K562 (cell line): ENCODE measurements around the gene MTRF1L. TPM values are rescaled to one million over a fixed set of nuclear protein-coding genes. Genes with fewer than 3 reads are reported as not detected.

Experiments used
- ATAC-seq: fragments of 200-7000 bp; cut with Tn5 transposase; 3 replicates; pipeline ENCODE4 v1.9.1; 2020; ENCODE audit warnings: moderate library complexity
- BruUV-seq: library from RNA; stranded (reverse); fragments of 400-500 nt; replicated peaks from 2 replicates; lab custom pipeline; 2021; lab: Mats Ljungman, UMichigan
- CTCF ChIA-PET: fragments of 300-600 bp; formaldehyde crosslinking; extraction: SDS; loops from one replicate; lab custom pipeline; 2021; ENCODE audit warnings: low intra/inter-chr PET ratio; lab: Yijun Ruan, JAX
- POLR2A ChIA-PET: fragments of 300-600, 350-650 bp; sonication (Branson Sonifier 250); formaldehyde crosslinking; extraction: SDS; loops from one replicate; lab custom pipeline; 2021; ENCODE audit warnings: antibody characterized with exemption, inconsistent platforms; lab: Yijun Ruan, JAX
- DNase-seq, 4 experiments: peaks; one replicate each; pipeline versions ENCODE4 v3.0.0 to v3.0.0-alpha.2; 2011 to 2018; ENCODE audit warnings: low spot score in 3 of 4, mixed read lengths in 3 of 4; ENCODE audit errors: extremely low read depth in 1 of 4
- FAIRE-seq: peaks from 2 replicates; lab custom pipeline; 2011; peaks lifted over from hg19 to GRCh38; lab: Jason Lieb, UNC
- H2AFZ ChIP-seq: 2 replicates; pipeline ENCODE4 v1.6.0; 2011; ENCODE audit warnings: low read depth, low read length, control low read depth, inconsistent platforms
- H3K27ac ChIP-seq: fragments of 200-600 bp; 3 replicates; pipeline ENCODE4 v1.8.0; 2011; ENCODE audit warnings: low read depth, mild to moderate bottlenecking, control low read depth, inconsistent platforms, low read length, moderate library complexity, mixed read lengths; ENCODE audit errors: extremely low read depth
- H3K27me3 ChIP-seq, 2 experiments: fragments of 300-600 bp in 1 of 2; 2 replicates in 1 of 2; 3 replicates in 1 of 2; pipeline versions ENCODE4 v1.6.0 to v1.8.0; 2011; ENCODE audit warnings: inconsistent platforms in 2 of 2, low read length in 2 of 2, mild to moderate bottlenecking in 1 of 2, mixed read lengths in 1 of 2, moderate library complexity in 1 of 2; ENCODE audit not compliant: control insufficient read depth in 2 of 2, insufficient read depth in 2 of 2
- H3K36me3 ChIP-seq: fragments of 300-600 bp; 3 replicates; pipeline ENCODE4 v1.8.0; 2011; ENCODE audit warnings: mild to moderate bottlenecking, low read length, inconsistent platforms; ENCODE audit not compliant: control insufficient read depth, insufficient read depth
- H3K4me1 ChIP-seq, 2 experiments: fragments of 200-600 bp in 1 of 2; replicated peaks in 1 of 2; 2 replicates in 1 of 2; 3 replicates in 1 of 2; pipeline versions ENCODE4 v1.5.1 to v1.8.0; 2011; ENCODE audit warnings: inconsistent platforms in 2 of 2, low read length in 2 of 2, mild to moderate bottlenecking in 1 of 2, mixed read lengths in 1 of 2, moderate library complexity in 1 of 2; ENCODE audit not compliant: control insufficient read depth in 2 of 2, insufficient read depth in 2 of 2
- H3K4me2 ChIP-seq: 2 replicates; pipeline ENCODE4 v1.6.1; 2011; ENCODE audit warnings: low read length, control low read depth, inconsistent platforms, mixed read lengths; ENCODE audit not compliant: insufficient read depth
- H3K4me3 ChIP-seq: fragments of 200-600 bp; sonication (generic), shearing (Covaris generic); 2 replicates; pipeline ENCODE4 v1.5.1; 2016; ENCODE audit warnings: control low read depth, inconsistent platforms
- H3K79me2 ChIP-seq: fragments of 200-600 bp; 3 replicates; pipeline ENCODE4 v1.8.0; 2011; ENCODE audit warnings: low read length, inconsistent platforms; ENCODE audit not compliant: control insufficient read depth, insufficient read depth
- H3K9ac ChIP-seq, 2 experiments: 2 replicates each; pipeline versions ENCODE4 v1.6.0 to v1.6.1; 2011; ENCODE audit warnings: low read depth in 2 of 2, low read length in 2 of 2, control low read depth in 1 of 2, inconsistent platforms in 1 of 2, mild to moderate bottlenecking in 1 of 2, mixed read lengths in 1 of 2; ENCODE audit not compliant: insufficient read depth in 1 of 2
- H3K9me1 ChIP-seq: one replicate; pipeline ENCODE4 v1.6.0; 2011; ENCODE audit warnings: inconsistent platforms, mild to moderate bottlenecking, low read length, moderate library complexity; ENCODE audit not compliant: control insufficient read depth, insufficient read depth
- H3K9me3 ChIP-seq: replicated peaks from 2 replicates; pipeline ENCODE4 v1.5.1; 2011; ENCODE audit warnings: low read depth, low read length, inconsistent platforms; ENCODE audit not compliant: control insufficient read depth, insufficient read depth
- H4K20me1 ChIP-seq: replicated peaks from 2 replicates; pipeline ENCODE4 v1.6.1; 2011; ENCODE audit warnings: low read length, inconsistent platforms, mixed read lengths; ENCODE audit not compliant: control insufficient read depth, insufficient read depth
- DACH1 ChIP-seq: fragments of 450-650 bp; IDR thresholded peaks from 2 replicates; pipeline ENCODE4 v1.6.1; 2018; ENCODE audit not compliant: partially characterized antibody
- ZMIZ1 ChIP-seq, 2 experiments: fragments of 150-350 bp in 1 of 2; IDR thresholded peaks; 2 replicates each; pipeline ENCODE4 v1.6.1; 2012 to 2016; ENCODE audit warnings: low read depth in 2 of 2, low read length in 2 of 2, mild to moderate bottlenecking in 1 of 2, moderate library complexity in 1 of 2
- ZNF347 ChIP-seq: fragments of 450-650 bp; formaldehyde crosslinking; IDR thresholded peaks from 2 replicates; pipeline ENCODE4 v1.4.0; 2020; ENCODE audit warnings: low read depth, mild to moderate bottlenecking, moderate library complexity
- ZNF589 ChIP-seq: fragments of 200-800 bp; sonication (Bioruptor generic); IDR thresholded peaks from 2 replicates; pipeline ENCODE4 v1.6.1; 2016; ENCODE audit warnings: low read depth, missing genetic modification characterization, missing compliant biosample characterization
- WGBS: fragments of 100-300 bp; shearing (Covaris generic); methylation state at CpG from one replicate; pipeline ENCODE4 v1.1.6; 2016; ENCODE audit warnings: low coverage, mixed read lengths; ENCODE audit not compliant: insufficient coverage; ENCODE audit errors: missing lambda C conversion rate; 5-methylcytosine and 5-hydroxymethylcytosine counted together
- in situ Hi-C: fragments of 300-500 bp; cut with MboI; formaldehyde crosslinking; loops from 4 replicates; pipeline ENCODE4 v1.15.0; 2018; ENCODE audit warnings: inconsistent platforms, mixed read lengths
- intact Hi-C: fragments of 100-400 bp; cut with micrococcal nuclease; formaldehyde crosslinking; loops from 2 replicates; pipeline ENCODE4 v1.14.2; 2022
- polyA plus RNA-seq, 8 experiments: library from polyadenylated mRNA; depleted of rRNA in 4 of 8; stranded (reverse) in 5 of 8; unstranded in 3 of 8; fragments of >200 nt; fragmentation: Nextera tagmentation in 2 of 8; fragmentation: Illumina TruSeq in 1 of 8; extraction: Ambion mirVana in 2 of 8; extraction: Trizol in 1 of 8; gene quantifications; 2 replicates each; pipeline versions ENCODE4 v1.2.1 to v1.2.3, GENCODE V29; 2011 to 2014; ENCODE audit warnings: inconsistent platforms in 1 of 8, missing spikeins in 1 of 8
- total RNA-seq, 7 experiments: library from RNA; depleted of rRNA in 6 of 7; stranded (reverse); fragments of >200 nt in 6 of 7; fragmentation: Illumina TruSeq in 2 of 7; extraction: Trizol in 2 of 7; gene quantifications; 2 replicates each; pipeline versions ENCODE4 v1.2.1 to v1.2.3, GENCODE V29; 2011 to 2021; ENCODE audit warnings: low replicate concordance in 1 of 7

MTRF1L gene
- total and polyA plus RNA-seq, 9 of the 15 experiments (the other 6 are each of a cell fraction or from before 2014, with no cell fraction given), result 10.7 to 34.0 (median 30.2) TPM

GRCh38 chr6:153028963-153029362, 26.5 kb upstream of the MTRF1L start:
- no peaks in the 10 kb centered on the region for H4K20me1 ChIP-seq
- no peaks in the 10 kb centered on the region for H3K36me3 ChIP-seq
- no peak for ATAC-seq
- H3K79me2 ChIP-seq, result no peaks in the 10 kb centered on the region
- ChIA-PET POLR2A (no interaction called here), CTCF (no interaction called here)
- H3K27ac ChIP-seq, result no peak overlapping the region
- WGBS, result 2% methylated on average over 4 of the region's 4 CpGs
- no peak overlapping the region for H3K4me2 ChIP-seq
- H2AFZ ChIP-seq, result no peak overlapping the region
- no peaks in the 10 kb centered on the region for H3K9me1 ChIP-seq
- TF ChIP-seq ZMIZ1 (IDR thresholded peaks at IDR 0.05; ENCODE audit: low read depth in 2 of 2, low read length in 2 of 2), result no peak
- TF ChIP-seq ZNF589, result no peak
- no peak for TF ChIP-seq ZNF347
- no peak for TF ChIP-seq DACH1
- FAIRE-seq, result no peak
- no peak for DNase-seq
- in situ Hi-C loops (no loop called here), intact Hi-C loops (loop anchor here (5.0 to 10.0 kb wide), 2 partner anchors 477 to 1346 kb away; no protein-coding TSS in a partner anchor)
- no peak overlapping the region for H3K4me3 ChIP-seq
- H3K27me3 ChIP-seq, result no peaks in the 10 kb centered on the region; a peak in 1 of 5 replicates
- no peak overlapping the region for H3K9ac ChIP-seq
- no TSS peak for BruUV-seq
- H3K9me3 ChIP-seq, result no peaks in the 10 kb centered on the region
- H3K4me1 ChIP-seq, result no peaks in the 10 kb centered on the region
